Measurements from ENCODE around the gene CHN2. TPM values are rescaled to one million over a fixed set of nuclear protein-coding genes. Genes with fewer than 3 reads are reported as not detected.

The CHN2 gene
- total RNA-seq, 4 donors from 2014 or later = 7.6 to 15.3 (median 10.0) TPM

DNA sequence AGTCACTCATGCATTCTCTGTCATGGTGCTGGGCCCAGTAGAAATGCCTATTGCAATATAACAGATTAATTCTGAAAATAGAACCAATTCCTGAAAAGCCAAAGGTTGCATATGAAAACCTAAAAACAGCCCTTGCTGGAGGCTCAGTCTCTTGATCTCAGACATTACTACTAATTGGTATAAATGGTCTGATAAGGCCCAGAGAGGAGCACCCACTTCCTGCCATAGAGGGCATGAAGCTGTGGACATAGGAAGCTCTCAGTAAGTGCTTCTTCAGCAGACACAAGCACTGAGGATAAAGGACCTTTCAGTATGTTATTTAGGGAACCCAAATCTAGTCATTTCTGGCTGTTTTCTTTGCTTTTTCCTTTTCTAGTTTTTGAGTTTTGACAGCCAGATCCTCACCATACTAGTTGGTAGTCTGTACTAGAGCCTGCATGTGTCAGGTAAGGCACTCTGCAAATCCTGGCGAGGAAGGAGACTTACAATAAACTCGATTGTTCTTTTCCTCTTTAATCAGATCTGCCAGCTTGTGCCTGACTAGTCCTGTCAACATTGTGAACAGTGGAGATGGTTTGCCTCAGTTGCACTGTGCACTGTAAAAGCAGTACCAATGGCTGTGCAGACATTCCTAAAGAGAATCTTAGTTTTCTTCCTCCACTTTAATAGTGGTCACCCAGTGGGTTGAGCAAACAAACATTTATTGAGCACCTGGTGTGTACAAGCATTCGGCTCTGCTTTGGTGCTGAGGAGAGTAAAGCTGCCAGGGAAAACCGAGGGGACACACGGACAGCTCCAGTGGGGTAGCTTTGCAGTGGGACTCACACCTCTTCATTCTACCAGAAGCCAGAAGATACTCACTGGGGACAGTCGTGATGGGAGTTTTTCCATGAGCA, 140.9 kb downstream of the CHN2 start:
- Histone ChIP-seq H3K27me3 (no peaks in the 10 kb centered on the region), H3K4me1 (peaks cover 0 to 9% (median 0%) of the 10 kb centered on the region in 3 donors), H3K9me3 (no peaks in the 10 kb centered on the region), H3K4me3 (no peak overlapping the region), H3K36me3 (no peaks in the 10 kb centered on the region), H3K27ac (no peak overlapping the region)
- TF ChIP-seq, protein P1, sequence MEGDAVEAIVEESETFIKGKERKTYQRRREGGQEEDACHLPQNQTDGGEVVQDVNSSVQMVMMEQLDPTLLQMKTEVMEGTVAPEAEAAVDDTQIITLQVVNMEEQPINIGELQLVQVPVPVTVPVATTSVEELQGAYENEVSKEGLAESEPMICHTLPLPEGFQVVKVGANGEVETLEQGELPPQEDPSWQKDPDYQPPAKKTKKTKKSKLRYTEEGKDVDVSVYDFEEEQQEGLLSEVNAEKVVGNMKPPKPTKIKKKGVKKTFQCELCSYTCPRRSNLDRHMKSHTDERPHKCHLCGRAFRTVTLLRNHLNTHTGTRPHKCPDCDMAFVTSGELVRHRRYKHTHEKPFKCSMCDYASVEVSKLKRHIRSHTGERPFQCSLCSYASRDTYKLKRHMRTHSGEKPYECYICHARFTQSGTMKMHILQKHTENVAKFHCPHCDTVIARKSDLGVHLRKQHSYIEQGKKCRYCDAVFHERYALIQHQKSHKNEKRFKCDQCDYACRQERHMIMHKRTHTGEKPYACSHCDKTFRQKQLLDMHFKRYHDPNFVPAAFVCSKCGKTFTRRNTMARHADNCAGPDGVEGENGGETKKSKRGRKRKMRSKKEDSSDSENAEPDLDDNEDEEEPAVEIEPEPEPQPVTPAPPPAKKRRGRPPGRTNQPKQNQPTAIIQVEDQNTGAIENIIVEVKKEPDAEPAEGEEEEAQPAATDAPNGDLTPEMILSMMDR (IDR thresholded peaks at IDR 0.05) = no peak
- TF ChIP-seq POLR2A (IDR thresholded peaks at IDR 0.05) (no peak), EP300 (IDR thresholded peaks at IDR 0.05) (no peak), POLR2AphosphoS5 (IDR thresholded peaks at IDR 0.05) (no peak)
- no peak for ATAC-seq
- WGBS, 2 donors (ENCODE audit: low coverage in 1 of 2) = 82 to 90% methylated on average over 3 to 6 of the region's 6 CpGs

DNA sequence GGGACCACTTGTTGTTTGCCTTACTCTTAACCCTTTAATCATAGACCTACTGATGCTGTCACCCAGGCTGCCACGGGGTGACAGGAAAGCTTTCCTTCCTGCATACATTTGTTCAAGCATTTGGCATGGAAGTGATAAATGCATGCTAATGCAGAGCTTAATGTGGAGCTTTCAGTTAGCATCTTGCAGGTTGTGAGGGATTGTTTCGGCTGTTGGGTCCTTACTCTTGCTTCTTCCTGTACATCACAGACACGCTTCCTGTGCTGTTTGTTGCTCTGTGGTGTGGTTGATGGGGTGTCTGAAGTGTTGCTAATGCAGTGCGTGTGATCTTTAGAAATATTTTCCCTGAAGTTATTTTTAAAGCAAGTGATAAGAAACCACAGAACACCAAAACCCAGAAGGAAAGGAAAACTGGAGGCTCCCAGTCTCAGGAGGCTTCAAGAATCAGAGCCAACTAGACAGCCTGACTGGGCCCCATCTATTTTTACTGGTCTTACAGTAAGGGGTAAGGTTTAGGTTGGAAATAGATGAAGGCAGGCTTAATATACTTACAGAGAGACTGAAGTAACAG, 143.1 kb downstream of the CHN2 start:
- peaks cover 0 to 2% (median 0%) of the 10 kb centered on the region in 3 donors for H3K4me1 ChIP-seq
- WGBS, 2 donors (ENCODE audit: low coverage in 1 of 2) = 53 to 81% methylated on average over 2 to 4 of the region's 4 CpGs
- ATAC-seq = no peak
- no peaks in the 10 kb centered on the region for H3K27me3 ChIP-seq
- TF ChIP-seq POLR2AphosphoS5 (IDR thresholded peaks at IDR 0.05) = no peak
- no peak for TF ChIP-seq POLR2A (IDR thresholded peaks at IDR 0.05)
- TF ChIP-seq EP300 (IDR thresholded peaks at IDR 0.05) = no peak
- TF ChIP-seq, protein P1 (IDR thresholded peaks at IDR 0.05) = no peak
- H3K27ac ChIP-seq = no peak overlapping the region
- H3K36me3 ChIP-seq = no peaks in the 10 kb centered on the region
- no peak overlapping the region for H3K4me3 ChIP-seq
- no peaks in the 10 kb centered on the region for H3K9me3 ChIP-seq

DNA sequence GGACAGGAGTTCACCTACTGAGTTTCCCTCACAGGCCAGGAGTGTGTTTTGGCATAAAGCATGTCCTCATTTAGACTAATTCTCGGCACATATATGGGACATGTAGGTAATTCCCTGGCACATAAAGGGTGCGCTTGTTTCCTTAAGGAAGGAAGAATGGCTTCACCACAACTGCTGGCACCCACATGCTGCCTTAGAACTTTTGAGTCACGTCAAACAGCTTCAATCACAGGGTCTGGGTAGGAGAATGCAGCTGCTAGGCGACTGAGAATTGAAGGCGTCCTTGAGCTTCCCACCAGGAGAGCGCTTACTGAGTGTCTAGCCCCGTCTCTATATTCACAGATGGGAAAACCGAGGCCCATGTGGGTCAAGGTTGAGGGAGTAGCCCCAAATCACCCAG, 146.1 kb downstream of the CHN2 start:
- H3K27me3 ChIP-seq = no peaks in the 10 kb centered on the region
- H3K9me3 ChIP-seq = no peaks in the 10 kb centered on the region
- H3K4me1 ChIP-seq = no peaks in the 10 kb centered on the region
- no peaks in the 10 kb centered on the region for H3K36me3 ChIP-seq
- no peak overlapping the region for H3K4me3 ChIP-seq
- ATAC-seq = no peak
- H3K27ac ChIP-seq = no peak overlapping the region
- TF ChIP-seq, protein P1 (IDR thresholded peaks at IDR 0.05) = no peak
- TF ChIP-seq POLR2AphosphoS5 (IDR thresholded peaks at IDR 0.05) = no peak
- TF ChIP-seq POLR2A (IDR thresholded peaks at IDR 0.05) = no peak
- TF ChIP-seq EP300 (IDR thresholded peaks at IDR 0.05) = no peak
- WGBS, 2 donors (ENCODE audit: low coverage in 1 of 2) = 85 to 94% methylated on average over 3 to 5 of the region's 8 CpGs

DNA sequence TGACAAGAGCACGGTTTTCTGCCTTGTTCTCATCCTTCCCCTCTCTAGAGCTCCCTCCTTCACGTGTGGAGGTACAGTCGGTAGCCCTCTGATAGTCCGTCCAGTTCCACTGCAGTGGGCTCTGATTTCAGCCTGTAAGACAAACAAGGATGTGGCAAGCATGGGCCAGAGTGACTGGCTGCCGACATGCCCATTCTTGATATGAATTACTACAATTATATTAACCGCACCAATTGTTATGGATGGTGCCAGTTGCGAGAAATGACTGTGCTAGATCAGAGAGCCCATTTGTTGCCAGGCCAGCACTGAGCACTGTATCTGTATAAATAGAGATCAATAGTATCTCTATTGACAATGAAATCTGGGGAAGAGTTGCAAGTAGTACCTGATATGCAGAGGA, 146.6 kb downstream of the CHN2 start:
- no peak for TF ChIP-seq POLR2AphosphoS5 (IDR thresholded peaks at IDR 0.05)
- TF ChIP-seq, protein P1 (IDR thresholded peaks at IDR 0.05) = no peak
- TF ChIP-seq POLR2A (IDR thresholded peaks at IDR 0.05) = no peak
- TF ChIP-seq EP300 (IDR thresholded peaks at IDR 0.05) = no peak
- H3K9me3 ChIP-seq = no peaks in the 10 kb centered on the region
- ATAC-seq = no peak
- no peaks in the 10 kb centered on the region for H3K27me3 ChIP-seq
- no peaks in the 10 kb centered on the region for H3K4me1 ChIP-seq
- no peak overlapping the region for H3K4me3 ChIP-seq
- H3K27ac ChIP-seq = no peak overlapping the region
- H3K36me3 ChIP-seq = no peaks in the 10 kb centered on the region
- WGBS, 2 donors (ENCODE audit: low coverage in 1 of 2) = 80 to 91% methylated on average over 1 to 6 of the region's 7 CpGs
